ENCODE data around the gene RNASEH2A.

Gene RNASEH2A

GRCh38 chr19:12806242-12807081, at the start of gene RNASEH2A:
Gene RNASEH2A (plus strand): TSS chr19:12806584. CDS start chr19:12806674, 90 bp downstream.
- peak; percentile 95 for DNase-seq

- peak; percentile 88 for DNase-seq
Measured at GRCh38 chr19:12757544-12758274, 48.7 kb upstream of the RNASEH2A start.

GRCh38 chr19:12759686-12760085, 46.7 kb upstream of the RNASEH2A start:
- DNase-seq = no peak

GRCh38 chr19:12763100-12763499, 43.3 kb upstream of the RNASEH2A start:
- DNase-seq = no peak

- DNase-seq = no peak
Measured at GRCh38 chr19:12764698-12765097, 41.7 kb upstream of the RNASEH2A start.

GRCh38 chr19:12766051-12766521, 40.3 kb upstream of the RNASEH2A start:
- DNase-seq = peak; percentile 90

GRCh38 chr19:12767150-12767549, 39.2 kb upstream of the RNASEH2A start:
- no peak for DNase-seq

GRCh38 chr19:12767666-12768065, 38.7 kb upstream of the RNASEH2A start:
- DNase-seq = no peak

GRCh38 chr19:12769689-12770088, 36.7 kb upstream of the RNASEH2A start:
- peak; percentile 89 for DNase-seq

GRCh38 chr19:12770922-12771321, 35.5 kb upstream of the RNASEH2A start:
- DNase-seq = no peak

- DNase-seq = no peak
Measured at GRCh38 chr19:12772323-12772722, 34.1 kb upstream of the RNASEH2A start.

- DNase-seq = no peak
Measured at GRCh38 chr19:12773571-12773970, 32.8 kb upstream of the RNASEH2A start.

- peak; percentile 80 for DNase-seq
Measured at GRCh38 chr19:12774588-12775555, 31.5 kb upstream of the RNASEH2A start, which contains the start of gene HOOK2. Gene HOOK2 (minus strand): TSS chr19:12775552. CDS start chr19:12775449, 103 bp downstream.

- DNase-seq = peak; percentile 94
Measured at GRCh38 chr19:12777217-12778016, 29.0 kb upstream of the RNASEH2A start.

GRCh38 chr19:12778017-12778904, 28.1 kb upstream of the RNASEH2A start:
- DNase-seq = peak; percentile 78

- DNase-seq = no peak
Measured at GRCh38 chr19:12778905-12779161, 27.6 kb upstream of the RNASEH2A start.

- DNase-seq = no peak
Measured at GRCh38 chr19:12779162-12779993, 27.0 kb upstream of the RNASEH2A start.

- DNase-seq = no peak
Measured at GRCh38 chr19:12782174-12782423, 24.3 kb upstream of the RNASEH2A start.

- peak; percentile 97 for DNase-seq
Measured at GRCh38 chr19:12782424-12783290, 23.7 kb upstream of the RNASEH2A start.

Measured in activated effector memory CD4-positive, alpha-beta T cell treated with anti-CD3 and anti-CD28 coated beads, Interleukin-2, amount 50 U/mL, for 16 hours (primary cell).